Esophagus muscularis mucosa (tissue), 4 donors: Measurements from ENCODE around the gene PRDM16. TPM values are rescaled to one million over a fixed set of nuclear protein-coding genes. Genes with fewer than 3 reads are reported as not detected.

Experiments used
- DNase-seq: peaks from one replicate; pipeline ENCODE4 v3.0.0-alpha.2; 2017; ENCODE audit errors: extremely low spot score
- H3K27ac ChIP-seq, 4 donors: fragments of 200-600 bp; sonication (generic); replicated peaks in 1 of 4; 1 replicate in 3 of 4; 2 replicates in 1 of 4; pipeline ENCODE4 v1.5.1; 2016 to 2019; ENCODE audit warnings: mild to moderate bottlenecking in 1 of 4
- H3K27me3 ChIP-seq, 4 donors: fragments of 200-600 bp; sonication (generic); one replicate each; pipeline versions ENCODE4 v1.5.1 to v1.6.0; 2016 to 2019
- H3K36me3 ChIP-seq, 4 donors: fragments of 200-600 bp; sonication (generic); one replicate each; pipeline ENCODE4 v1.5.1; 2016 to 2019
- H3K4me1 ChIP-seq, 4 donors: fragments of 200-600 bp; sonication (generic); one replicate each; pipeline ENCODE4 v1.5.1; 2016 to 2019
- H3K4me3 ChIP-seq, 4 donors: fragments of 200-600 bp; sonication (generic); 1 replicate in 2 of 4; 2 replicates in 2 of 4; pipeline ENCODE4 v1.5.1; 2016 to 2019; ENCODE audit warnings: mild to moderate bottlenecking in 4 of 4, moderate library complexity in 1 of 4
- H3K9me3 ChIP-seq, 4 donors: fragments of 200-600 bp; sonication (generic); 1 replicate in 3 of 4; 2 replicates in 1 of 4; pipeline ENCODE4 v1.5.1; 2016 to 2019
- CTCF ChIP-seq, 3 experiments: fragments of 200-600 bp in 2 of 3; fragments of 450-650 bp in 1 of 3; sonication (generic) in 2 of 3; IDR thresholded peaks; one replicate each; pipeline ENCODE4 v1.5.1; 2017 to 2019; ENCODE audit warnings: antibody characterized with exemption in 3 of 3, mild to moderate bottlenecking in 2 of 3, moderate library complexity in 1 of 3
- EP300 ChIP-seq: sonication (generic); formaldehyde crosslinking; IDR thresholded peaks from one replicate; pipeline ENCODE4 v1.6.1; 2017; ENCODE audit warnings: antibody characterized with exemption
- POLR2A ChIP-seq: fragments of 450-650 bp; IDR thresholded peaks from one replicate; pipeline ENCODE4 v1.6.1; 2017; ENCODE audit warnings: antibody characterized with exemption, moderate library complexity, mild to moderate bottlenecking, low read depth
- POLR2AphosphoS5 ChIP-seq, 2 donors: sonication (generic); formaldehyde crosslinking; IDR thresholded peaks; one replicate each; pipeline ENCODE4 v1.6.1; 2017; ENCODE audit warnings: antibody characterized with exemption in 2 of 2
- WGBS: methylation state at CpG from one replicate; pipeline ENCODE4 v1.1.5; 2018; 5-methylcytosine and 5-hydroxymethylcytosine counted together
- intact Hi-C: fragments of 100-400 bp; cut with DNase I; formaldehyde crosslinking; loops from one replicate; pipeline ENCODE4 v1.15.1; 2023
- total RNA-seq, 4 donors: library from RNA; depleted of rRNA; stranded (reverse); fragments of >200 nt; gene quantifications; one replicate each; pipeline versions ENCODE4 v1.1.0 to v1.2.1, GENCODE V29; 2016

Gene PRDM16
- total RNA-seq, 4 donors from 2014 or later, result 1.2 to 4.4 (median 2.2) TPM

- intact Hi-C loops, result loop anchor here (5.0 kb wide), 1 partner anchor 148 kb away; no protein-coding TSS in a partner anchor
- Histone ChIP-seq H3K9me3 (no peaks in the 10 kb centered on the region), H3K27me3 (peaks cover 0 to 52% (median 5%) of the 10 kb centered on the region in 4 donors), H3K4me1 (peaks cover 20 to 44% (median 33%) of the 10 kb centered on the region in 4 donors), H3K27ac (no peak overlapping the region), H3K36me3 (no peaks in the 10 kb centered on the region), H3K4me3 (no peak overlapping the region)
- DNase-seq, result no peak
- WGBS, result 52% methylated on average over 4 of the region's 4 CpGs
- no peak for TF ChIP-seq POLR2AphosphoS5 (IDR thresholded peaks at IDR 0.05)
- peak; percentile 61 to 80 (median 70) for TF ChIP-seq CTCF (IDR thresholded peaks at IDR 0.05)
Measured at GRCh38 chr1:3319874-3320245, 250.9 kb downstream of the PRDM16 start.

GRCh38 chr1:3320246-3321152 lies 251.5 kb downstream of the PRDM16 start:
- no peaks in the 10 kb centered on the region for H3K9me3 ChIP-seq
- H3K4me1 ChIP-seq, result peaks cover 14 to 38% (median 26%) of the 10 kb centered on the region in 4 donors
- H3K27ac ChIP-seq, result no peak overlapping the region
- H3K4me3 ChIP-seq, result no peak overlapping the region
- WGBS, result 70% methylated on average over 13 of the region's 18 CpGs
- H3K36me3 ChIP-seq, result no peaks in the 10 kb centered on the region
- TF ChIP-seq POLR2A (no peak), POLR2AphosphoS5 (IDR thresholded peaks at IDR 0.05) (no peak), CTCF (IDR thresholded peaks at IDR 0.05) (no peak), EP300 (no peak)
- no peak for DNase-seq
- intact Hi-C loops, result no loop called here
- H3K27me3 ChIP-seq, result peaks cover 0 to 58% (median 8%) of the 10 kb centered on the region in 4 donors

DNA sequence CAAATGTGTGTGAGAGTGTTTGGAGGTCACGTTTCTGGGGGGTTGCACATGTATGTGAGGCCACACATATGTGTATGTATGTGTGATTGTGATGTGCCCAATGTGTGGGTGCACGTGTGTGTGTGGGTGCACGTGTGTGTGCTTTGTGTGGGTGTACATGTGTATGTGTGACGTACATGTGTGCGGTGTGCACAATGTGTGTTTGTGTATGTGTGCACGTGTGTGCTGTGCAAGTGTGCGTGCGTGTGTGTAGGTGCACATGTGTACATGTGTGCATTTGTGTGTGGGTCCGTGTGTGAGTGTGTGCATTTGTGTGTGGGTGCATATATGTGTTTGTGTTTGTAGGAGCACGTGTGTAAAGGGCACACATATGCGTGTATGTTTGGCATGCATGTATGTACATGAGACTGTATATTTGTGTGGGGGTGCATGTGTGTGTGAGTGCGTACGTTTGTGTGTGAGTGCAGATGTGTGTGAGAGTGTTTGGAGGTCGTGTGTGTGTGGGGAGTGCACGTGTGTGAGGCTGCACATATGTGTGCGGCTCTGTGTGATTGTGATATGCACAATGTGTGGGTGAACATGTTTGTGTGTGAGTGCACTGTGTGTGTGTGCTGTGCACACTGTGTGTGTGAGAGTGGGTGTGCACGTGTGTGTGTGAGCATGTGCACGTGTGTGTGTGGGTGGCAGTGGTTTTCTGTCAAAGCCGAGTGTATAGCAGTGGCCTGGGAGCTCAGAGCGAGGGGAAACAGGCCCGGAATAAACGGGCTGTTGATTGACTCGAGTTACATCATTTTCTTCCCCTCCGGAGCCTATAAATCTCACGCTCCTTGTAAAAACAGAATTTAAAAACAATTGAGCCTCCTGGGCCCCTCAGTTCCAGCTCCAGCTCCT lies 252.8 kb downstream of the PRDM16 start:
- Histone ChIP-seq H3K36me3 (no peaks in the 10 kb centered on the region), H3K27ac (no peak overlapping the region), H3K4me1 (peaks cover 8 to 34% (median 21%) of the 10 kb centered on the region in 4 donors), H3K9me3 (no peaks in the 10 kb centered on the region), H3K4me3 (no peak overlapping the region), H3K27me3 (peaks cover 0 to 70% (median 8%) of the 10 kb centered on the region in 4 donors)
- 75% methylated on average over 25 of the region's 25 CpGs for WGBS
- TF ChIP-seq CTCF (IDR thresholded peaks at IDR 0.05) (no peak), EP300 (no peak), POLR2AphosphoS5 (IDR thresholded peaks at IDR 0.05) (no peak), POLR2A (no peak)
- DNase-seq, result no peak
- intact Hi-C loops, result no loop called here

DNA sequence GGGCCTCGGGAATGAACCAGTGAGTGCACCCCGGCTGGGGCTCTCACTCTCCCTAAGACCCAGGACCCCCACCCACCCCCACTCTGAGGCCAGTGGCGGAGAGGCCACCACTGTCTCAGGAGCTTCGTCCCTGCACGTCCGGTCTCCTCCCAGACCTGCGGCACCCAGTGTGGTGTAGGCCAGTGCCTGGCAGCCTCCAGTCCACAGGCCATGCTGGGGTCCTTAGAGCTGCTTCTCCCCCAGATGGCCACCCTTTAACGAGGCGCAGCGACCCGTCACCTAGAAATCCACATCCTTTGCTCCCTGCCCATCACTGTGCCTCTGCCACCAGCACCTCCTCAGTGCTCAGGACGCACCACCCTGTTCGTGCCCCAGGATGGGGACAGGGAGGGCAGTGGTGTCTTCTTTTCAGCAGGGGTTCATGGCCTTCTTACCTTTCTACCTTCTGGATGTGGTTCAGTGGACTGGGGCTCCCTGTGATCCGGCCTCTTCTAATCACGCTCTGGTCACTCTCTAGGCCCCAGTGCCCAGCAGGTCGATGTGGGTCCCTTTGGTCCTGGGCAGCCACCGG lies 253.5 kb downstream of the PRDM16 start:
- no peak for DNase-seq
- H3K27ac ChIP-seq, result no peak overlapping the region
- intact Hi-C loops, result no loop called here
- peaks cover 8 to 34% (median 21%) of the 10 kb centered on the region in 4 donors for H3K4me1 ChIP-seq
- no peak overlapping the region for H3K4me3 ChIP-seq
- H3K27me3 ChIP-seq, result peaks cover 0 to 74% (median 8%) of the 10 kb centered on the region in 4 donors
- 90% methylated on average over 17 of the region's 17 CpGs for WGBS
- no peak for TF ChIP-seq EP300
- no peak for TF ChIP-seq POLR2A
- no peak for TF ChIP-seq CTCF (IDR thresholded peaks at IDR 0.05)
- no peak for TF ChIP-seq POLR2AphosphoS5 (IDR thresholded peaks at IDR 0.05)
- no peaks in the 10 kb centered on the region for H3K36me3 ChIP-seq
- H3K9me3 ChIP-seq, result no peaks in the 10 kb centered on the region
